ENCODE measurements around the gene ANKRD36B.
"Not testable (repeated sequence)": the region's sequence is repeated elsewhere in the genome, so short reads cannot be mapped to it uniquely, and the experiment has no call there.

Gene ANKRD36B

DNA sequence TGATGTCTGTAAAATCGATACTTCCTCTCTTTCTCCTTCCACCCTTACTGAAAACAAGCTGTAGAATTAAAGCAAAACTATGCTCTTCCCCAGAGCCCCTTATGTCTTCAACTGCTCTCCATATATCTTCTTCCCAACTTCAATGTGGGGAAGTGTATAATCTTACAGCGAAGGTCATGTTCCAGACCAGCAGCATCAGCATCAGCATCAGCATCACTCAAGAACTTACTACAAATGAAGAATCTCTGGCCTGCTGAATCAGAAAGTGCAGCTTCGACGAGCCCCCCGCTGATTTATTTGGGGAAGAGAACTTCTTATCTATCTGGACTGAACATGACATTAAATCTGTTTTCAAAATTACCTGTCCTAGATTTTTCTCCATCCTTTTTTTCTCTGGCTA is 40.6 kb downstream of the ANKRD36B start:
- DNase-seq (ENCODE audit: low spot score): not testable (repeated sequence)

DNA sequence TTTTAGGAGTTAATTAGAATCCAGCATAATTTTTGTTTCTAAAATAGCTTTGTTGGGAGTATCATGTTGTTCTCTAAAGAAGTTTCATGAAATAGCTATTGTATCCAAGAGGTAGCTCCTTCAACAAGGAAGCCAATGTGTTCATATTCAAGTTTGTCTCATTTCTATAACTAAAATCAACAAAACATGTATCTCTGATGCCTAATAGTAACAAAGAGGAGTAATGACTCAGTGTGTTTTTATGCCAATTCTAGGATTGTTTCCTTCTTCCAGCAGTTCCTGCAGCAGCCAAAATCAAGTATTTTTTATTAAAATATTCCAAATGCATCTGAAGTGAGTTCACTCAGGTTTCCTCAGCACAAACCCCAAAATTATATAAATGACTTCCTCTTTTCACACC is 41.1 kb downstream of the ANKRD36B start:
- not testable (repeated sequence) for DNase-seq (ENCODE audit: low spot score)

DNA sequence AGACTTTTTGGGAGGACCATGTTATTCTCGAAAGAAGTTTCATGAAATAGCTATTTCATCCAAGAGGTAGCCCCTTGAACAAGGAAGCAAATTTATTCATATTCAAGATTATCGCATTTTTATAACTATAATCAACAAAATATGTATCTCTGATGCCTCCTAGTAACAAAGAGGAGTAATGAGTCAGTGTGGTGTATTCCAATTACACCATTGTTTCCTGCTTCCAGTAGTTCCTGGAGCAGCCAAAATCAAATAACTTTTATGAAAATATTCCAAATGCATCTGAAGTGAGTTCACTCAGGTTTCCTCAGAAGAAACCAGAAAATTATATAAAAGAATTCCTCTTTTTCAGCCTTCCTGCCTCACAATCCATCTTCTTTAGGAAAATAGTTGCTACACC is 43.0 kb downstream of the ANKRD36B start:
- no peak for DNase-seq (ENCODE audit: low spot score)

- not testable (repeated sequence) for DNase-seq (ENCODE audit: low spot score)
These were observed 44.8 kb downstream of the ANKRD36B start for GRCh38 chr2:97544911-97545310.

- DNase-seq (ENCODE audit: low spot score): not testable (repeated sequence)
These were observed 63.8 kb downstream of the ANKRD36B start for GRCh38 chr2:97525904-97526303.

GRCh38 chr2:97523816-97524215 is 65.9 kb downstream of the ANKRD36B start:
- not testable (repeated sequence) for DNase-seq (ENCODE audit: low spot score)

DNA sequence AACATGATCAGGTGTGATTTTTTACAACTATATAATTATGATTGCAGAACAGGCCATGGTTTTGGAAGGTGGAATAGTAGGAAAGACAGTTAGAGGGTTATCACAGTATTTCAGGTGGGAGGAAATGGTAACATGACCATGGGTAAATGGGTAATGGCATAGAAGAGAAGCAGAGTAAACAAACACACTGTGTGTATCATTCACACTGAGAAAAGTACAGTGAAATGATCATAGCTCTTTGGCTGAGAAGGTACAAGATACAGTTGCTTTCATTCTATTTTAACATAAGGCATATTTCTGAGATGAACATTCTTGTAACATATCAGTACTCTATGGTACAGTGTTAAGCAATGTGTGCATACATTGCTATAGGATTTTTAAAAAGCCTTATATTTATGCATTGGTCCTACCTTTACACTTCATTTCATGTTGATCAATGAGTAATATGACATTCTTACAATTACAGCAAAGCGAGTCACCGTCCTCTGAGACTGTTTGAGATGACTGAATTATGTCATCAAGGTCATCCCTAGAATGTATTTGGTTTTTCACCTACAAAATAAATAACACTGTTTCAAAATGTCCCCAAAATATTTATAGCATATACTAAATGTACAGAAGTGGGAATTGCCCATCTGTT is 66.6 kb downstream of the ANKRD36B start:
- not testable (repeated sequence) for DNase-seq (ENCODE audit: low spot score)

- not testable (repeated sequence) for DNase-seq (ENCODE audit: low spot score)
These were observed 94.0 kb downstream of the ANKRD36B start for GRCh38 chr2:97495651-97496050.

DNA sequence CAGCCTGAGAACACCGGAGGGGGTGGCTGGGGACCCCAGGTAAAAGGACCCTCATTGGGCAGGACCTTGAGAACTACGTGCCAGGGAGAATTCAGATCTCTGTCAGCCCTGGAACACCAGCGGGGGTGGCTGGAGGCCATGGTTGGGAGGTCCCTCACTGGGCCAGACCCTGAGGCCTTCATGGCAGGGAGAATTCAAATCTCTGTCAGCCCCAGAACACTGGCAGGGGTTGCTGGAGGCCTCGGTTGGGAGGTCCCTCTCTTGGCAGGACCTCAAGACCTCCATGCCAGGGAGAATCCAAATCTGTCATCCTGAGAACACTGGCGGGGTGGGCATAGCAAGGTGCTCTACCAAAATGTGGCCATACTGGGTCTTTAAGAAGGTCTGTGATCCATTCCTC is 99.5 kb downstream of the ANKRD36B start:
- DNase-seq (ENCODE audit: low spot score): not testable (repeated sequence)

All from LoVo (cell line).